T-helper 1 cell treated with Interleukin-12 subunit alpha and Interleukin-12 subunit beta and Interleukin-4 antibody, amounts not matched to agents 30 μg/mL and 1 μg/mL, for 36 hours (primary cell): ENCODE results near the gene ARRB1.

ENCODE experiments used
- H3K27ac Mint-ChIP-seq: one replicate; pipeline ENCODE4 v1.8.0; 2021; ENCODE audit warnings: mild to moderate bottlenecking, mixed read lengths
- H3K27me3 Mint-ChIP-seq: one replicate; pipeline ENCODE4 v1.8.0; 2021; ENCODE audit warnings: low read depth, mixed read lengths
- H3K36me3 Mint-ChIP-seq: one replicate; pipeline ENCODE4 v1.8.0; 2021; ENCODE audit warnings: low read depth, mixed read lengths
- H3K4me1 Mint-ChIP-seq: one replicate; pipeline ENCODE4 v1.8.0; 2021; ENCODE audit warnings: low read depth, mixed read lengths
- H3K4me3 Mint-ChIP-seq: one replicate; pipeline ENCODE4 v1.8.0; 2021; ENCODE audit warnings: mild to moderate bottlenecking, moderate library complexity, mixed read lengths
- H3K9me3 Mint-ChIP-seq: one replicate; pipeline ENCODE4 v1.8.0; 2021; ENCODE audit warnings: mixed read lengths

ARRB1 gene

DNA sequence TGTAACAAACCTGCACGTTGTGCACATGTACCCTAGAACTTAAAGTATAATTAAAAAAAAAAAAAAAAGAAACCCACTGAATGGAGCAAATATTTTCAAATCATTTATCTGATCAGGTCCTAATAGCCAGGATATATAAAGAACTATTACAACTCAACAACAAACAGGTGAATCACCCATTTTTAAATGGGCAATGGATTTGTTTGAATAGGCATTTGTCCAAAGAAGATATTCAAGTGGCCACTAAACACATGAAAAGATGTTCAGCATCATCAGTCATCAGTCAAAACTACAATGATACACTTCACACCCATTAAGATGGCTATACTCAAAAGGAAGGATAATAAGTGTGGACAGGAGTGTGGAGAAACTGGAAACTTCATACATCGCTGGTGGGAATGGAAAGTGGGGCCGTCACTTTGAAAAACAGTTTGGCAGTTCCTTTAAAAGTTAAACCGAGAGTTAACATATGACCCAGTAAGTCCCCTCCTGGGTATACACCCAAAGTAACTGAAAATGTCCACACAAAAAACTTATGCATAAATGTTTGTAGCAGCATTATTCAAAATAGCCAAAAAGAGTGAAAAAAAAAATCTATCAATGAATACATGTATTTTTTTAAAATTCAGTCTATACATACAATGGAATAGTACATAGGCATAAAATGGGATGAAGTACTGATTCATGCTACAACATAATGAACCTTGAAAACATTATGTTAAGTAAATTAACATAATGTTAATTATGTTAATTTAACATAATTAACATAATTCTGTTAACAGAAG, 53.1 kb downstream of the ARRB1 start:
- Mint-ChIP-seq H3K36me3 (peaks cover 4% of the 10 kb centered on the region), H3K4me3 (no peak overlapping the region), H3K27ac (no peak overlapping the region), H3K27me3 (no peaks in the 10 kb centered on the region), H3K4me1 (no peaks in the 10 kb centered on the region), H3K9me3 (no peaks in the 10 kb centered on the region)

DNA sequence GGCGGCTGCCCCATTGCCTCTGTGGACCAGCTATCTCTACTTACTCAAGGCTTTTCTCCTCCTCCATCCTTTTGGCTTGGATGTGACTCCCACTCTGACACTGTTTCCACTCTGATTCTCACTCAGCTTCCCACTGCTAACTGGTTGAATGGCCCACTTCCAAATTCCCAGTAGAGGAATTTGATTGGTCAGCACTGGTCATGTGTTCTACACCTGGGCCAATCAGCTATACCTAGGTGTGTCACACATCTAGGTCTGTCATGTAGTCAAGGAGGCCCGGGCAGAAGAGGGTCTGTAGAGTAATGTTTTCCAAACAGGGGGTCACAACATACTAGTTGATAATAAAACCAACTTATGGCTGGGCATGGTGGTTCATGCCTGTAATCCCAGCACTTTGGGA, 57.6 kb downstream of the ARRB1 start:
- H3K9me3 Mint-ChIP-seq, result no peaks in the 10 kb centered on the region
- peaks cover 4% of the 10 kb centered on the region for H3K36me3 Mint-ChIP-seq
- H3K27ac Mint-ChIP-seq, result no peak overlapping the region
- H3K4me1 Mint-ChIP-seq, result no peaks in the 10 kb centered on the region
- H3K4me3 Mint-ChIP-seq, result no peak overlapping the region
- no peaks in the 10 kb centered on the region for H3K27me3 Mint-ChIP-seq

DNA sequence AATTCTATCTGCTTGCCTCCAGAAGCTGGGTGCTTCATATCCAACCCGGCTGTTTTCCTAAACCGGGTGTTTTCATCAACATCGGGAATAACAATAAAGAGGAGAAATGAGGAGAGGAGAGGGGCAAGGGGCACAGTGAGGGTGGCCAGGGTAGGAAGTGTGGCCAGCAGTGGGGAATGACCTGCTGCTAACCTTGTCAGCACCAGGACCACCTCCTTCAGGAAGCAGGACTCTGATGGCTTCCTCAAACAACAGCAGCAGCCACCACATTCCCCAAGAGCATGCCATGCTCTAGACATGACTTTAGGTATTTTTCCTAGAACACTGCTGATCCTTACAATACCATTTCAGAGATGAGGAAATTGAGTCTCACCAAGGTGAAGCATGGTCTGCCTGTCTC, 58.5 kb downstream of the ARRB1 start:
- H3K36me3 Mint-ChIP-seq, result peaks cover 4% of the 10 kb centered on the region
- no peaks in the 10 kb centered on the region for H3K9me3 Mint-ChIP-seq
- peaks cover 2% of the 10 kb centered on the region for H3K4me1 Mint-ChIP-seq
- H3K27me3 Mint-ChIP-seq, result no peaks in the 10 kb centered on the region
- H3K27ac Mint-ChIP-seq, result no peak overlapping the region
- H3K4me3 Mint-ChIP-seq, result no peak overlapping the region

DNA sequence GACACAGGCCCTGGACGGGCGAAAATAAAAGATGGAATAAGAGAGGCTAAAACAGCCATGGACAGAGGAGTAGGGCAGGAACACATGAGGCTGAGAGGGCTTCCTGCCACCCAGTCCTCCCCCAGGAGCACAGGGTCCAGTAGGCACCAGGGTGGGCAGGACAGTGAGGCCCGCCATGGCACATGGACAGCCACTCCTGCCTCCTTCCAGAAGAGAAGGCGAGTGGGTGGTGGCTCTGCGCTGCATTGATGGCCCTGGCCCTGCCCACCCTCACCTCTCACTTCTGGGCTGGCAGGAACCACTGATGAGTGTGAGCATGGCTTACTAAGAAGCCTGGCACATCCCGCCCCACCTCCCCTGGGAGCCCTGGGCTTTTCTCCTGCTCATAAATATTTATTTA, 59.7 kb downstream of the ARRB1 start:
- H3K4me3 Mint-ChIP-seq, result no peak overlapping the region
- H3K9me3 Mint-ChIP-seq, result no peaks in the 10 kb centered on the region
- H3K36me3 Mint-ChIP-seq, result peaks cover 4% of the 10 kb centered on the region
- peaks cover 5% of the 10 kb centered on the region for H3K4me1 Mint-ChIP-seq
- no peaks in the 10 kb centered on the region for H3K27me3 Mint-ChIP-seq
- H3K27ac Mint-ChIP-seq, result no peak overlapping the region

DNA sequence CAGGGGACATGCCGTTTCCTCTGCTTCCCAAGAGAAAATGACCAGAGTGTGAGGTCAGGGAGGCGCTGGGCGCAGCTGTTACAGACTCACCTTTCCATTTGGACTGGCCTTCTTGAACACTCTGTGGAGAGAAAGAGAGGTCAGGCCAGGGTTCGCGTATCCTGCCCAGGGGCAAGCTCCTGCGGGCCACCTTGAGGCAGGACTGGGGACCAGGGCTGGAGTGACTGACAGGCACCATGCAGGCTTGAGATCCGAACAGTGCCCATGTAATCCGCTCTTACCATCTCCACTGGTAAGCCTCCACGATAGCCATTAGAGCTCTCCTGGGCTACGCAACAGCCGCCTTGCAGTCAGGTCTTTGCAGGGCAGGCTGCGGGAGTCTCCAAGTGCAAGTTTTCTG, 61.5 kb downstream of the ARRB1 start:
- H3K4me1 Mint-ChIP-seq, result peaks cover 5% of the 10 kb centered on the region
- no peaks in the 10 kb centered on the region for H3K27me3 Mint-ChIP-seq
- H3K4me3 Mint-ChIP-seq, result no peak overlapping the region
- no peaks in the 10 kb centered on the region for H3K36me3 Mint-ChIP-seq
- H3K27ac Mint-ChIP-seq, result no peak overlapping the region
- H3K9me3 Mint-ChIP-seq, result no peaks in the 10 kb centered on the region

DNA sequence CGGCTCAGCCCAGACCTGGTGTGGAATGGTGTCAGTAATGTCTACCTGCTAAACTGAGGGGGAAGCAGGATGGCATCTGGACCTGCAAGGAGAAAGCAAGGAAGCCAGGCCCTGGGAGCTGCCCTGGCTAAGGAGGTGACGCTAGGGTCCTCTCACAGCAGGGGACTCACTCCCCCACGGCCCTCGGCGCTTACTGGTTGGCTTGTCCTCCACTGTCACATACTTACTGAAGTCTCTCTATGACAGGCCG, 62.0 kb downstream of the ARRB1 start:
- peaks cover 5% of the 10 kb centered on the region for H3K4me1 Mint-ChIP-seq
- no peak overlapping the region for H3K27ac Mint-ChIP-seq
- H3K27me3 Mint-ChIP-seq, result no peaks in the 10 kb centered on the region
- H3K4me3 Mint-ChIP-seq, result no peak overlapping the region
- H3K9me3 Mint-ChIP-seq, result no peaks in the 10 kb centered on the region
- no peaks in the 10 kb centered on the region for H3K36me3 Mint-ChIP-seq

DNA sequence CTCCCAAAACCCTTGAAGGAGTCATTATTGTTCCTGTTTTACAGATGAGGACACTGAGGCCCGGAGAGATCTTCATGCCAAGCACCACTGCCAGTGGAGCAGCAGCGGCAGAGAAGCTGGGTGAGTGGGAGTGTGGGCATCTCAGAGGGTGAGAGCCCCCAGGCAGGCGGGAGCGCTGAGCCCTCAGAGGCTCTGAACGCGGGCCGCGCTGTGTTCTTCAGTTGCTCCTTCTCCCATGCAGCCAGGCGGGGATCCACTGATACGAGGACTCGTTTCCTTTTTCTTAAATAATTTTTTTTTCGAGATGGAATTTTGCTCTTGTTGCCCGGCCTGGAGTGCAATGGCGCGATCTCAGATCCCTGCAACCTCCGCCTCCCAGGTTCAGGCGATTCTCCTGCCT, 63.9 kb downstream of the ARRB1 start:
- Mint-ChIP-seq H3K4me3 (no peak overlapping the region), H3K36me3 (no peaks in the 10 kb centered on the region), H3K27ac (no peak overlapping the region), H3K27me3 (no peaks in the 10 kb centered on the region), H3K4me1 (peaks cover 5% of the 10 kb centered on the region), H3K9me3 (no peaks in the 10 kb centered on the region)

DNA sequence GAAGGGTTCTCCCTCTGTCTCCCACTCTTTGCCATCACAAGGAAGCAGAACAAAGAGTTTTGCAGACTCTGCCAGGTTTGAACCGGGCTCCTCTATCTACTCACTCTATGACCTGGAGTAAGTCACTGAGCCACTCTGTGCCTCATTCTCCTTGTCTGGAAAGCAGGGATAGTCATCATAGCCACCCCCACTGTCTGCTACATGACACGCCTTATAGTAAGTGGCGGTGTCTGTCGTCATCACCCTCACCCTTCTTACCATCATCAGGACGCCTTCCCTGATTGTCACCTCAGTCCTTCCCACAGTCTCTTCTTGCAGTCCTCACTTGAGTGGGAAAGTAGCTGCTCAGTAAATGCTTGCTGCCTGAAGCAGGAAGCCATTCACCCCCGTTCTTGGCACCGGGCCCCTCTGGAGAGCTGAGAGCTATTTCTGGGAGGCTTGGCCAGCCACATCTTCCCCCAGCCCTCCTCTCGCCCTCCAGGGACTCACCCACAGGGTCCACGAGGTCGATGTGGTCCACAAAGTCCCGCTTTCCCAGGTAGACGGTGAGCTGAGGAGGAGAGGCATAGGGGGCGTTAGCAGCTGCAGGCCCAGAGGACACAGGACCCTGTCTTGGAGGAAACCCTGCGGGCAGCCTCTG, 64.5 kb downstream of the ARRB1 start:
- Mint-ChIP-seq H3K4me1 (peaks cover 5% of the 10 kb centered on the region), H3K9me3 (no peaks in the 10 kb centered on the region), H3K4me3 (no peak overlapping the region), H3K27ac (no peak overlapping the region), H3K27me3 (no peaks in the 10 kb centered on the region), H3K36me3 (no peaks in the 10 kb centered on the region)

DNA sequence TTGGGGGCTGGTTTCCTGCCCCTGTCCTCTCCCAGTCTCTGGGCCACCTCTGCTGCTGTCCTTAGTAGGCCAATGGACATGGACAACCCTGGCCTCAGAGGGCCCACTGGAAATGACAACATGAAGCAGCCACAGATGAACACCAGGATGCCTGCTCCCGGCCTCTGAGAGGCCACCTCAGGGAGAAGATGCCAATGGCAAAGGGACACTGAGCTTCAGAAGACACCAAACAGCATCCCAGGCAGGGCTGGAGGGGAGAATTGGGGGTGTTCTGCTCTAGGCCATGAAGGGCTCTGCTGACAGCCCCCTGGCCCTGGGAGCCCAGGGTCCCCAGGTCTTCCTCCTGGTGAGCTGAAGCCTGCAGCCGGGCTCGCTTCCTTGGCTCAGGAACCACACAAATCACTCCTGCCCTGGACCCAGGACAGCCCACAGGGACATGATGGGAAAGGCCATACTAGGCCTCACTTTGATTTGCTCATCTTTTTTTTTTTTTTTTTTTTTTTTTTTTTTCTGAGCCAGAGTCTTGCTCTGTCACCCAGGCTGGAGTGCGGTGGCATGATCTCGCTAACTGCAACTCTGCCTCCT, 65.6 kb downstream of the ARRB1 start:
- no peak overlapping the region for H3K4me3 Mint-ChIP-seq
- no peaks in the 10 kb centered on the region for H3K9me3 Mint-ChIP-seq
- H3K27ac Mint-ChIP-seq, result no peak overlapping the region
- no peaks in the 10 kb centered on the region for H3K27me3 Mint-ChIP-seq
- peaks cover 1% of the 10 kb centered on the region for H3K36me3 Mint-ChIP-seq
- peaks cover 7% of the 10 kb centered on the region for H3K4me1 Mint-ChIP-seq

DNA sequence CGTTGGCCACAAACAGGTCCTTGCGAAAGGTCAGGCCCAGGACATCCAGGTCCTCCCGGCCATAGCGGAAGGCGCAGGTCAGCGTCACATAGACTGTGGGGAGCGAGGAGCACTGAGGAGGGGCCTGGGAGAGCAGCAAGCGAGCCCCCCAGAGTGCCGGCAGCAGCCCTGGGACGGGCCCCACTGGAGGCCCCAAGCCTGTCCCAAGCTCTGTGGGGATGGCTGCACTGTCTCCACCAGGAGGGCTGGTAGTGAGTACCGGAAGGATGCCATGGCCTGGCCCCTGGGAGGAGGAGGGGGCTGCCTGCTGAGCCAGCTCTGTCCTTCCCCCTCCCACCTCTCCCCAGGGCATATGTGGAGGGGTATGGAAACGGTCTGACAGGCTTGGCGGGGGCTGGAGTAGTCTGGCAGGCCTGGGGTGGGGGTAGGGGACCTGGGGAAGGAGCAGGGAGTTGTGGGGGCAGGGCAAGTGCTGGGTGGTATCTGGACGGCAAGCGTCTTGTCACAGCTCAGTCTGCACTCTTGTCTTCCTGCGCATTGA, 68.0 kb downstream of the ARRB1 start:
- H3K4me1 Mint-ChIP-seq, result peaks cover 15% of the 10 kb centered on the region
- no peak overlapping the region for H3K27ac Mint-ChIP-seq
- no peak overlapping the region for H3K4me3 Mint-ChIP-seq
- H3K27me3 Mint-ChIP-seq, result no peaks in the 10 kb centered on the region
- no peaks in the 10 kb centered on the region for H3K9me3 Mint-ChIP-seq
- peaks cover 7% of the 10 kb centered on the region for H3K36me3 Mint-ChIP-seq

DNA sequence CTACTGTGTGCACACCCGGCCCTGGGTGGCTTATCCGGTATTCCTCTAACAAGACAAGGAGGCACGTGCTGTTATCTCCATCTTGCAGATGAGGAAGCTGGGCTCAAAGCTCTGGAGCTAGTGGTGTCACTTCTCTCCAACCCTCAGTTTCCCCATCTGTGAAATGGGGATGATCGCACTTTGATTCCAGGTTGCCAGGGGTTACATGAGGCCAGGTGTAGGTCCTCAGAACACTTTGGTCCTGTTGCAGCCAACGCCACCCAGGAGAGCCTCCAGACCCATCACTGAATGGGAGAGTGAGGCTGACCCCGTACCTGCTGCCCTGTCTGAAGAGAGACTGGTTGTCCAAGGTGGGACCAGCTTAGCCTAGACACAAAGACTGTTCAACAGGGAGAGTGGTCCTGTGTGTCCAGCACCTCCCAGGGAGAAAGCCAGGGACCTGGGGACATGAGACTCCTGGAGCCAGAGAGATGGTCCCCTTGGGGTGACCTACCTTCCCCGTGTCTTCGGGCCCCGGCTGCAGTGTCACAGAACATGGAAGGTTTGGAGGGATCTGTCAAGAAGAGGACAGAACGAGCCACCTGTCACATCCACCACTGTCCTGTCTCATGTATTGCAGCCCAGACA, 69.9 kb downstream of the ARRB1 start:
- Mint-ChIP-seq H3K9me3 (no peaks in the 10 kb centered on the region), H3K4me3 (no peak overlapping the region), H3K4me1 (peaks cover 21% of the 10 kb centered on the region), H3K27ac (no peak overlapping the region), H3K36me3 (peaks cover 19% of the 10 kb centered on the region), H3K27me3 (no peaks in the 10 kb centered on the region)

DNA sequence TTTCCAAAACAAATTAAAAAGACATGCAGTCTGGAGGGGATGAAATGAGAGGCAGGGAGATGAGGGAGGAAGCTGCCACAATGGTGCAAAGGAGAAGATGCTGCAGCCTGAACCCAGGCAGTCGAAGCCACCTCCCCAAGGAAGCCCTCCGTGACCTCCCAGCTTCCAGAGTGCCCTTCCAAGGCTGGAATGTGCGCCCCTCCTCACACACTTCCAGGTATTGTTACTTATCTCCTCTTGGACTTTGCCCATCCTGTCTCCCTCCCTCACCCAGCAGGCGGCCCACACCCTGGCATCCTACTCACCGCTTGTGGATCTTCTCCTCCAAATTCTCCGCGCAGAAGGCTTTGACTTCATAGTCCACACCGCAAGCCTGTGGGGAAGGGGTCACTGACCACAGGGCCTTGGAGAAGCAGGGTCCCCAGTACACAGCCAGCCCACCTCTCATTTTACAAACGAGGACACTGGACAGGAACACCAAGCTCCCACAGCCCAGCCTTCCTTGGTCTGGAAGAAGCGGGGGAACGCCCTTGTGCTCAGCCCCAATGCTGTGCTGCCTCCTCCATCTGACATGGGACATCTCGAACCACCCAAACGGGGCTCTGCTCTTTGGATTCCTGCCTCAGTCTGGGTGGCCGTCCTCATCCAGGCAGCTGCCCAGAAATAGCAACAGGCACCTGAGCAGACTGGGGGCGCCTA, 70.5 kb downstream of the ARRB1 start:
- H3K4me1 Mint-ChIP-seq, result peaks cover 26% of the 10 kb centered on the region
- H3K4me3 Mint-ChIP-seq, result no peak overlapping the region

DNA sequence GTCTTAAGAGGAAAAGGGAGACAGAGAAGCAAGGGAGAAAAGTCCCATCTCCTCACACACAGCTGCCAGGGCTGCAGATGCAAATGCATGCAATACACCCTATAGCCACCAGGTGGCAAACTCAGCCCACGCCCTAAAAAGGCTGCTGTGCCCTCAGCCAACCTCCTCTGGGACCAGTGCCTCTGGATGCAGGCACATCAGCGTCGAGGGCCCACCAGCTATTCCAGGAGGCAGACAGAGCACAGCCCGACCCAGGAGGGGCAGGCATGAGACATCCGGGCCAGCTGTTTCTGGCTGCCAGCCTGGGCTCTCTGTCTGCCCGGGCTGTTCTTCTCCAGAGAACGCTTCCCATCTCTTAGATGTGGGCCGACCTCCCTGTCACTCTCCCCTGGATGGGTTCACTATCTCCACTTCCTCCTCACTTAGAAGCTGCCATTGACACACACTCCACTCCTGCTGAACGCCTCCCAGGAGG, 71.2 kb downstream of the ARRB1 start:
- Mint-ChIP-seq H3K9me3 (no peaks in the 10 kb centered on the region), H3K4me3 (no peak overlapping the region), H3K27me3 (no peaks in the 10 kb centered on the region), H3K4me1 (peaks cover 33% of the 10 kb centered on the region), H3K27ac (no peak overlapping the region), H3K36me3 (peaks cover 30% of the 10 kb centered on the region)

More for the DNA sequence above, 70.5 kb downstream of the ARRB1 start:
- H3K9me3 Mint-ChIP-seq, result no peaks in the 10 kb centered on the region
- H3K36me3 Mint-ChIP-seq, result peaks cover 25% of the 10 kb centered on the region
- no peak overlapping the region for H3K27ac Mint-ChIP-seq
- H3K27me3 Mint-ChIP-seq, result no peaks in the 10 kb centered on the region

DNA sequence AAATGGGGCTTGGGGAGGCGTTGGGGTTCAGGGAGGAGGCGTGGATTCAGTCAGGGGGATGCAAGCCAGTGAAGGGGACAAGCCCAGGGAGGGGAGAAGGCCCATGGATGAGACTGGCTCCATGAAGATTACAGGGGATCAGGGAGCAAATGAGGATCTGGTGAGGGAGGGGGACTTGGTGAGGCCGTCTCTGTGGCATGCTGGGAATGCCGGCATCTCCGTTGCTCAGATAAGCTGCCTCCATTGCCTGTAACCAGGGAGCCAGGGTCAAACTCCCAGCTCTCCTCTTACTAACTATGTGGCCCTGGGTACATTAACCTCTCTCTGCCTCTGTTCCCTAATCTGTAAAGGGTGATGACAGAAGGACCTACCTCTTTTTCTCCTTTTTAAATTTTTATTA, 72.2 kb downstream of the ARRB1 start:
- H3K27ac Mint-ChIP-seq, result peak overlapping the region; percentile 62
- H3K27me3 Mint-ChIP-seq, result no peaks in the 10 kb centered on the region
- H3K36me3 Mint-ChIP-seq, result peaks cover 30% of the 10 kb centered on the region
- peaks cover 33% of the 10 kb centered on the region for H3K4me1 Mint-ChIP-seq
- H3K4me3 Mint-ChIP-seq, result no peak overlapping the region
- H3K9me3 Mint-ChIP-seq, result no peaks in the 10 kb centered on the region
